Fibroblast of gingiva (primary cell): Measurements from ENCODE around the gene FDX2.
A peak's percentile ranks its signal among the peaks of the same experiment; 100 is the strongest.
"Not testable (repeated sequence)": the region's sequence is repeated elsewhere in the genome, so short reads cannot be mapped to it uniquely, and the experiment has no call there.

Source experiments
- DNase-seq: peaks from one replicate; pipeline ENCODE4 v3.0.0-alpha.2; 2011; ENCODE audit warnings: low read depth

FDX2 gene

DNA sequence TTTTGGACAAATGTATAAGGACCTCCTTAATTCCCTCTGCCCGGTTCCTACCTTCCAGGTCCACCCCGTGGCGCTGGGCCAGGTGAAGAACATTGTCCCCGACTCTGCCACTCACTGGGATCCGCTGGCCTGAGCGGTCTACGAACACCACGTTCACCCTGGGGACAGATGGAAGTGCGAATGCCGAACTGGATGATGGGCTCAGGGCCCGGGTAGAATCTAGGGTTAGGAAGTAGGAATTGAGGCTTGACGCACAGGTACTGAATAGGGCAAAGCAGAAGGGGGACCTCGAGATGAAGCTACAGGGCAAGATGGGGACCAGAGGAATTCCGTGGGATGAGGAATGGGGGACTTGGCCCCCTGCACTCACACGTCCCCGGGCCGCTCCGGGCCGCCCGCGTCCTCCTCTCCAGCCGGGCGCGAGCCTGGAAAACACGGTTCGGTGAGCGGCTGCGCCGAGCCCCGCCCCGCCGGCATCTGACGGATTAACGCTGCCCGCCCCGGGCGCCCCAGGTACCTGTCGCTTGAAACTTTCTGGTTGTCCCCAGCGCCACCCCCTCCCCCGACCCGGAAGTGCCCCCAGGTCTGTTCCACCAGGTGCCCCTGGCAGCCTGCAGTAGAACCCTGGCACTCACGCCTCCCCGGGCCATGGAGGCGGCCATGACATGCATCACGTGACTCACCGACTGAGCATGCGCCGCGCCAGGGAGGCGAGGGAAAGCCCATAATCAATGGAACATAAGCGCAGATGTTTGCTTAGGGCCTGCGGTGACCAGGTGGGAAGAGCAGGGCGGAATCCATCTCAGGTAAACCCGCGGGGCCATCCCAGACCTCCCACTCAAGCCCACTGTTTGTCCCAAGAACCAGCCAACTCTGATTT lies at the start of gene FDX2:
Gene FDX2, minus strand, starts transcription at position 681 of the 880 bp plus-strand sequence. Its CDS starts 19 bp downstream, at position 662.
- peak; percentile 70 for DNase-seq

- no peak for DNase-seq
These were observed 49.7 kb upstream of the FDX2 start for GRCh38 chr19:10365518-10365917.

DNA sequence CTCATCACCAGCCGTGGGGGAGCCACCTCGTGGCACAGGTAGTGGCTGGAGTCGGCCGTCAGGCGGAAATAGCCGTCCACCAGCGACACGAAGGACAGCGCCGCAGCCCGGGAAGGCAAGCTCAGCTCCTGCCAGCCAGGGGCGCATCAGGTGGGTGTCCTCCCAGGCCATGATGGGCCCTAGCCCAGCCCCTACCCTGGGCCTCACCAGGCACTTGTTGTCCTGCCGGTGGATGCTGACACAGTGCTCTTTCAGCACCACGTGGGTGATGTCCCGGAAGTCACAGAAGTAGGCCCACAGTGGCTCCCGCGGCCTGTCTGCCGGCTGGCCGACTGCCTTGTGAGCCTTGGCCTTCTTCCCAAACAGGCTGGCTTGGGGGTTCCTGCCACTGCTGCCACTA lies 48.8 kb upstream of the FDX2 start:
- DNase-seq: no peak

DNA sequence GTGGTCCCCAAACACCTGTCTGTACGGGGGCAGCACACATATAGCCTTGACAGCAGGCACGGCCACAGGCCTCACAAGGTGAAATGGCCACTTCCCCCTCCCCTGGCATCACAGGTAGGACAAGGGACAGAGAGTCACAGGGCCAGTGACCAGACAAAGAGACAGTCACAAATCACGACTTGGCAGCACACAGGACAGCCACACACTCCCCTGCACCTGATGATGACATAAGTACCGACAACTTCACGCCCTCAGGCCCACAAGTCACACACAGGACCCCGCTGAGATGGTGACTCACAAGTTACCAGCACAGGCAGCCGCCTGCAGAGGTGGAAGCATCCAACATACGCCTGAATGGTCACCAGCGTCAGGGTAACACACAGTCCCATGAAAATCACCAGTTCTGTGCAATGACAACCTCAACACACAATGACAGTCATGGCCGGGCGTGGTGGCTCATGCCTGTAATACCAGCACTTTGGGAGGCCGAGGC lies 48.0 kb upstream of the FDX2 start:
- DNase-seq: no peak

- DNase-seq: no peak
These were observed 46.4 kb upstream of the FDX2 start for GRCh38 chr19:10362259-10362658.

DNA sequence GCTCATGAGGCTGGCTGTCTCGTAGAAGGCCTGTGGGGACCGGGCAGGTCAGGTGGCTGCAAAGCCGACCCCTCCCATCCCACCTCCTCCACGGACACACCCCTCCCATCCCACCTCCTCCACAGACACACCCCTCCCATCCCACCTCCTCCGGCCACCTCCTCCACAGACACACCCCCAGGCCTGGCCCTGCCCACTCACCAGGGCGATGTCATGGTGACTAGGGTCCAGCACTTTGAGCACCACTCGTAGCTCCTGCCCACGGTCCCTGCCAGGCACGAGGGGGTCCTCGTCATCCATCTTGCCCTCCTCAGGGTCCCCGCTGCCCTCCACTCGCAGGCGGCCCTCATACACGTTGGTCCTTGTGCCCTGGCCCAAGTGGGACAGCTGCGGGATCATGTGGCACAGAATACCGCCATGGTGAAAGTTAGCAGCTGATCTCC lies 45.8 kb upstream of the FDX2 start:
- no peak for DNase-seq

DNA sequence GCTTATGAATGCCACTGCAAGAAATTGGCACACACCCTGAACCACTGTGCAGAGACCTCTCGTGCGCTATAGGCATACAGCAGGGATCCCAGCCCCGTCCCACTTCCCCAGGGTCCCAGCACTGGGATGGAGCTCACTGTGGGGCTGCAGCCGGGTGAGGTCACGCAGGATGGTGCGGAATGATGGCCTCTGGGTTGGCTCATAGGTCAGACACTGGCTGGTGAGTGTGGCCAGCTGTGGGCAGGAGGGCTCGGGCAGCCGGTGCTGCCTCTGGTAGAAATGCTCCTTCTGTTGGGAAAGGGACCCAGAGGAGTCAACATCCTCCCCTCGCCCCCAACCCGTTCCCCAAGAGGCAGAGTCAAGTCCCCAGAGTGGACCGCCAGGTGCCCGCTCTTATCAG lies 40.6 kb upstream of the FDX2 start:
- DNase-seq: no peak

DNA sequence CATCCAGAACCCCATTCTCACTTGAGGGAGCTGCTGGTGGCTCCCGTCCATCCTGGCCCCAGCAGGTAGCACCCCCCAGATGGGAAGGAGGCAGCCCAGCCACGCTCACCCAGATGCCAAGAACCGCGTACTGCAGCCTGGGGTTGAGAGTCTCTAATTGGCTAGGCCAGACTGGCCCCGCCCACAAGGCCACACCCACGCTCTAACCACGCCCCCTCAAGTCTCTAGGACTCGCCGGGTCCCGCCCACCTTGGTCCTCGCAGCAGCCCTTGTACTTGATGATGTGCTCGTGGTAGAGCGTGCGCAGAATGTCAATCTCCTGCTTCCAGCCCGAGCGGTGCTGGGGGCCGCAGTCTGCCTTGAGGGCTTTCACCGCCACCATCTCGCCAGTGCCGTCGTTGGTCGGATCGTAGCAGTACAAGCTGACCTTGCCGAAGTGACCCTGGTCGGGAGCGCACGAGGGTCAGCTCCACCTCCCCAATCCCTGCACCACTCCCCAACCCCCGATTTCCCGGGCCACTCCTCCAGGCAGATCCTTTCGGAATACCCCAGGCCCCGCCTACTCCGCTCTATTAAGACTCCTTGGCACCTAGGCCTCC lies 38.1 kb upstream of the FDX2 start:
- no peak for DNase-seq

- DNase-seq: no peak
These were observed 37.2 kb upstream of the FDX2 start for GRCh38 chr19:10352764-10353671.

- peak; percentile 57 for DNase-seq
These were observed 30.7 kb upstream of the FDX2 start for GRCh38 chr19:10346509-10346908.

- no peak for DNase-seq
These were observed 29.0 kb upstream of the FDX2 start for GRCh38 chr19:10344780-10345179.

DNA sequence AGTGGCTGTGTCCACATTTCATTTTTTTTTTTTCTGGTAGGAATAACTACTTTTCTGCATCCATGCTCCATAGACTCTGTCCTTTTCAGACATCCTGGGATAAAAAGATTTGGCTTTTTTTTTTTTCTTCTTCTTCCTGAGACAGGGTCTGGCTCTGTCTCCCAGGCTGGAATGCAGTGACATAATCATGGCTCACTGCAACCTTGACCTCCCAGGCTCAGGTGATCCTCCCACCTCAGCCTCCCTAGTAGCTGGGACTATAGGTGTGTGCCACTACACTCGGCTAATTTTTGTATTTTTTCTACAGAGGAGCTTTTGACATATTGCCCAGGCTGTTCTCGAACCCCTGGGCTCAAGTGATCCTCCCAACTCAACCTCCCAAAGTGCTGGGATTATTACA lies 27.7 kb upstream of the FDX2 start:
- DNase-seq: no peak

GRCh38 chr19:10339977-10340376 lies 24.2 kb upstream of the FDX2 start:
- no peak for DNase-seq

DNA sequence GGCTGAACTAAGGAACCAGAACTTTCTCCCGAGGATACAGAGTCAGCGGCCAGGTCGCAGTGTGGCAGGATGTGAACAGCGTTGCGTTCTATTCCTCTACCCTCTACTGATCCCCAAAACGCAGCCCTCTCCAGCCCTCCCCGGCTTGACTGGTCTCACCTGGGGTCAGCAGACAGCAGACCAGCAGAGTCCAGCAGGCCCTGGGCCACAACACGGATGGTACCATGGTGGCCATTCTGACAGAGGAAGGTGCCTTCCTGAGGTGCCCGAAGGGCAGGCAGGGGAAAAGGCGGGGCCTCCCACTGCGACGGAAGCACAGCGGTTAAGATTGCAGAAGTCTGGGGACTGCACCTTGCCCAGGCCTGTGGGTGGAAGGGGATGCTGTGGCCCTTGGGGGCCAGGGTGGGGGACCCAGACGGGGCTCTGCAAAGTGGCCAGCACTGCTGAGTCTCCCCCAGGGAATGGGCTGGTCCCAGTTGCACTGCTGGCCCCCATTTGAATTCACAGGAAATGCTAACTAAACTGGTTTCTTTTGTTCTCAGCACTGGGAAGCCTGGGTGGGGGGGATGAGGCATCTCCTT lies 23.7 kb upstream of the FDX2 start, which contains the start of gene ICAM3:
Gene ICAM3, minus strand, starts transcription at position 245 of the 581 bp plus-strand sequence. Its CDS starts 10 bp downstream, at position 235.
- DNase-seq: no peak

GRCh38 chr19:10338940-10339339 lies 23.1 kb upstream of the FDX2 start:
- DNase-seq: no peak

- not testable (repeated sequence) for DNase-seq
These were observed 20.9 kb upstream of the FDX2 start for GRCh38 chr19:10336725-10337124.

DNA sequence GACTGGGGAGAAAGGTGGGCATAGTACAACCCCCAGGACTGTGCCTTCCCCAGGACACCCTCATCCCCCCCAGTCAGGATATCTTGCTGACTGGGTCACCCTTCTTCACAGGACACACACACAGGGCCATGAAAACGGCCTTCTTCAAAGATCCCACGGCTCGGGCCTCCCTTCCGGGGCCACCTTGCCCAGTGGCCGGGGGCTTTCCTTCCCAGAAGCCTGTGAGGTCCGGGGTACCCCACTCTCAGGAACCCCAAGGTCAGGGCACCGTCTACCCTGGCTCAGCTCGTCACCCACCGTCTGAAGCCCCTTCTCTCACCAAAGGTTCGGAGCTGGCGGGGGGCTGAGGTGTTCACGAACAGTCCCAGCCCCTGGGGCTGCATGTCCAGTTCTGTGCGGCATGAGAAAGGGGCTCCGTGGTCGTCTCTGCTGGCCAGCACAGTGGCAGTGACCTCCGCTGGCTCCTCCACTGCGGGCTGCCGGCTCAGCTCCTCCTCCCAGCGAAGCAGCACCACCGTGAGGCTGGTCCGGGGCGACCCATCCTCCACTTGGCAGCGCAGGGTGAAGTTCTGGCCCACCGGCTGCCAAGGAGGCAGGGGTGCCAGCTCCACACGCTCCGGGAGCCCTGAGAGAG lies 19.7 kb upstream of the FDX2 start:
- no peak for DNase-seq

- peak; percentile 96 for DNase-seq
These were observed 19.0 kb upstream of the FDX2 start for GRCh38 chr19:10334588-10335351.

- no peak for DNase-seq
These were observed 18.2 kb upstream of the FDX2 start for GRCh38 chr19:10333758-10334587.
